AG09309 (cell line): Measurements from ENCODE around the gene PCCB.

Experiments
- DNase-seq: peaks from one replicate; pipeline ENCODE4 v3.0.0-alpha.2; 2010; ENCODE audit warnings: low read depth
- H3K4me3 ChIP-seq: 2 replicates; pipeline ENCODE4 v1.5.1; 2011; ENCODE audit warnings: mild to moderate bottlenecking, low read depth, low read length, moderate library complexity; ENCODE audit not compliant: control insufficient read depth
- TF ChIP-seq, protein P1 (sequence below): IDR thresholded peaks from 2 replicates; pipeline ENCODE4 v1.5.1; 2011; ENCODE audit warnings: mild to moderate bottlenecking, low read depth, low read length, inconsistent platforms; ENCODE audit not compliant: insufficient read depth, control insufficient read depth; ENCODE audit errors: missing control alignments

PCCB gene

DNA sequence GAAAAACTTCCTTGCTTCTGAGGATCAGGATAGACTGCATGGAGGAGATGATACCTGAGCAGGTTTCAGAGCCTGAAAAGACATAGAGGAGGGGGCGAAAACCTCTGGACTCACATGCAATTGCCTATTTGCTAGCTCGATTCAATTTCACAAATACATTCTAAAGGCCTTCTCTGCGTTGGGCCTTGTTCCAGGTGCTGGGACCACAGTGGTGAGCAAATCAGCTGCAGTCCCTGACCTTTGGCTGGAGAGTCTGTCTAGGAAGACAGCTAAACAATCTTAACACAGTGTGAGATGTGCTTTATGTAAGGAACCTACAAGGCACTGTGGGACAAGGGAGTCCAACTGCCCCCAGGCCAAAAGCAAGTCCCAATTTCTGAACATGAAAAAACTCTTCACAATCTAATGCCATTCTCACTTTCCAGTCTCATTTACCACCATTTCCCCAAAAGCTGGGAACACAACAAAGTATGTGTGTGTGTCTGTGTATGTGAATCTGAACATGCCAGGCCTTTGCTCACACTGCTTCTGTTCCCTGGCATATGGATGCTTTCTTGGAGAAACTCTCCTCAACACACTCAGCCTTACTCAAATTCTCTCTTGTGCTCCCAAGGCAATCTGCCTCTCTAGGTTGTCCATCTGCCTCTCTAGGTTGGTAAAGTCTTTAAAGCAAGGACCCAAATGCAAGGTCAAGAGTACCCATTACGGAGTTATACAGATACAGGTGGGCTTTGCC is 2.1 kb upstream of the PCCB start:
- H3K4me3 ChIP-seq, result no peak overlapping the region
- DNase-seq, result no peak
- TF ChIP-seq, protein P1, sequence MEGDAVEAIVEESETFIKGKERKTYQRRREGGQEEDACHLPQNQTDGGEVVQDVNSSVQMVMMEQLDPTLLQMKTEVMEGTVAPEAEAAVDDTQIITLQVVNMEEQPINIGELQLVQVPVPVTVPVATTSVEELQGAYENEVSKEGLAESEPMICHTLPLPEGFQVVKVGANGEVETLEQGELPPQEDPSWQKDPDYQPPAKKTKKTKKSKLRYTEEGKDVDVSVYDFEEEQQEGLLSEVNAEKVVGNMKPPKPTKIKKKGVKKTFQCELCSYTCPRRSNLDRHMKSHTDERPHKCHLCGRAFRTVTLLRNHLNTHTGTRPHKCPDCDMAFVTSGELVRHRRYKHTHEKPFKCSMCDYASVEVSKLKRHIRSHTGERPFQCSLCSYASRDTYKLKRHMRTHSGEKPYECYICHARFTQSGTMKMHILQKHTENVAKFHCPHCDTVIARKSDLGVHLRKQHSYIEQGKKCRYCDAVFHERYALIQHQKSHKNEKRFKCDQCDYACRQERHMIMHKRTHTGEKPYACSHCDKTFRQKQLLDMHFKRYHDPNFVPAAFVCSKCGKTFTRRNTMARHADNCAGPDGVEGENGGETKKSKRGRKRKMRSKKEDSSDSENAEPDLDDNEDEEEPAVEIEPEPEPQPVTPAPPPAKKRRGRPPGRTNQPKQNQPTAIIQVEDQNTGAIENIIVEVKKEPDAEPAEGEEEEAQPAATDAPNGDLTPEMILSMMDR, result no peak

DNA sequence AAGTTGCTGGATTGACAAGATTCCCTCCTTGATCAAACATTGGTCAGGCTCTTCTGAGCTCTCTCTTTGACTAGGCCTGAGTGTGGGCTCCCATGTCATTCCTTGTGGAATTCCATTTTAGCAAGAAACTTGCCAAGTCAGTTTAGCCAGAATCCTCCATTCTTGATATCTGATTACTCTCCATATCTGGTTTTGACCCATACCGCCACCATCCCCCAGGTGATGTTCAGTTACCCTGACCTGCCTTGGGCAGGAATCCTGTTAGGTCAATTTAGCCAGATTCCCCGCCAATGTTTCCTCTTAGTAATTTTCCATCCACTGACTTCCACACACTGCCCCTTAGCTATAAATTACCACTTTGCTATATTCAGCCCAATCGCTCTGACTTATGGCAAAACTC is 1.0 kb upstream of the PCCB start:
- TF ChIP-seq, protein P1, result no peak
- DNase-seq, result no peak

DNA sequence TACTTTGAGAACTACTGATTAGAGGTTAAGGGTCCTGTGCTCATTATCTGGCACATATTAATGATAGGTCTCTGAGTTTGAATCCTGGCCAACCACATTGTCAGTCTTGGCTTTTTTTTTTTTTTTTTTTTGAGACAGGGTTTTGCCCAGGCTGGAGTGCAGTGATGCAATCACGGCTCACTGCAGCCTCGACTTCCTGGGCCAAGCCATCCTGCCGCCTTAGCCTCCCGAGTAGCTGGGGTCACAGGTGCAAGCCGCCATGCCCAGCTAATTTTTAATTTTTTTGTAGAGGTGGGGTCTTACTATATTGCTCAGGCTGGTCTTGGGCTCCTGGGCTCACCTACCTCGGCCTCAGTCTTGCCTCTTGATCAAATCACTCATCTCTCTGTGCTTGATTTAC is 547 bp upstream of the PCCB start:
- H3K4me3 ChIP-seq, result peak overlapping the region; percentile 58; the same call in 1 of the 2 replicates
- DNase-seq, result no peak
- TF ChIP-seq, protein P1, result no peak

More for the DNA sequence above, 1.0 kb upstream of the PCCB start:
- H3K4me3 ChIP-seq, result no peak overlapping the region

DNA sequence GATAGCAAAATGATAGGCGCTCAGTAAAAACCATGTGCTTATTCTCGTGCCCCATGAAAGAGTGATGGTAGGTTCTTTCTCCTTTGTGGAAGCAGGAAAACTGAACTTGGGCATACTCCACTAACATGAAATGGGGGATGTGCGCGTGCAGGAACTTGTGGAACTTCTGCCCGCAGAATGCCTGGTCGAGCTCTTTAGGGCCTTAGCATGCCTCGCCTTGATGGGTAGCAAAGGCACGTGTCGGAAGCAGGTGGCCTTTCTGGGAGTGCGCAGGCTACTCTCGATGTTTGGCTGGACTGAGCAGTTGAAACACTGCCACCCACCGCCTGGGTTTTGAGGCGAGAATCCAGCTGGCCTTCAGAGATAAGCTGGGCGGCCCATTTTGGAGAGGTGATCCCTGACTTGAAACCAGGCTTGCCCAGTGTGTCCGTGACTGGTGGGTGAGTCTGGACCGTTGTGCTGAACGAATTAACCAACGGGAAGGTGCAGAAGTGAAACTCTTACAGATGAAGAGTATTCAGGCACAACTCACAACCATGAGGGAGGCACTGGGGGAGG is 842 bp downstream of the PCCB start:
- TF ChIP-seq, protein P1, result peak; percentile 30
- H3K4me3 ChIP-seq, result peak overlapping the region; percentile 58
- DNase-seq, result peak; percentile 8

DNA sequence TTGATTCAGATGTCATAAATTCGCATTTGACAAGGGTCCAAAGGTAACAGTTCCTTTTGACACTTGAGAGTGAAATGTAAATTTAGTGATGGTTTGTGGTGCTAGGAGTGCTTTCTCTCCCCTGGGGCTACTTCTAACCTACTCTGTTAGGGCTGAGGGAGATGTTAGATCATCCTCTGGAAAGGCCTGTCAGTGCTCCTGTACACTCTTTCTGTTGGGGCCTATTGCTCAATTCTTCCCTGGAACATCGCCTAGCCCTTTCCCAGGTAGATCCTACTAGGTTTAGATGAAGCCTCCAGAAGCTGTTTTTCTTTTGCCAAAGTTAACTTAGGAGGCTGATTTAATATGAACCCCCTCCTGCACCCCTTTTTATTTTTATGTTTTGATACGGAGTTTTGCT is 1.4 kb downstream of the PCCB start:
- TF ChIP-seq, protein P1, result no peak
- no peak overlapping the region; the same call in 1 of the 2 replicates for H3K4me3 ChIP-seq
- no peak for DNase-seq

DNA sequence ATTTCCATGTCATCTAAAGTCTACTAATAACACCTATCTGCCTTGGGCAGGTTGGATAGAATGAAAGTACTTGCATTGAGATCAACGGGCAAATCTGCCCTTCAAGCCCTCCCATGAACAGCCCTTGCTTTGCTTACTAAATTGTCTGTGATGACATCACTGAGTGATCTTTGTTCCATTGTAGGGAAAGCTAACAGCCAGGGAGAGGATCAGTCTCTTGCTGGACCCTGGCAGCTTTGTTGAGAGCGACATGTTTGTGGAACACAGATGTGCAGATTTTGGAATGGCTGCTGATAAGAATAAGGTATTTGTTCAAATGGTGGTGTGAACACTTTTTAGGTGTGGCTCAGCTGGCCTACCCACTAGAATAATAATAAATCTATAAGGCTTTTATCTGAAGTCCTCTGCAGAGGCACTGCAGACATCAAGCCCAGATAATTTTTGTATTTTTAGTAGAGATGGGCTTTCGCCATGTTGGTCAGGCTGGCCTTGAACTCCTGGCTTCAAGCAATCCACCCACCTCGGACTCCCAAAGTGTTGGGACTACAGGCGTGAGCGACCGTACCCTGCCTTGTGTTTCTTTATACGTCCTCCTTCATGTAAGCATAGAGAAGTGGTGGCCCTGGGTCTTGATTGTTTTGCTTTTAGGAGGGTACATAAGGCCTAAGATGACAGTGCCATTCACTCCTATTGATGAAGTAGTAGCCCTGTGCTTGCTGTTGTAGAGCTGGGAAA is 5.7 kb downstream of the PCCB start:
- no peak overlapping the region for H3K4me3 ChIP-seq
- TF ChIP-seq, protein P1, result no peak
- no peak for DNase-seq
